LNCaP clone FGC (cell line): ENCODE results near the gene CRTAC1.
"Not testable (repeated sequence)": the region's sequence is repeated elsewhere in the genome, so short reads cannot be mapped to it uniquely, and the experiment has no call there.

Experiments used
- DNase-seq: peaks from one replicate; pipeline ENCODE4 v3.0.0-alpha.2; 2011; ENCODE audit warnings: low read depth
- H3K4me3 ChIP-seq: 2 replicates; pipeline ENCODE4 v1.5.1; 2011; ENCODE audit warnings: mild to moderate bottlenecking, low read depth, low read length, control low read depth
- CTCF ChIP-seq: IDR thresholded peaks from 2 replicates; pipeline ENCODE4 v1.5.1; 2012; ENCODE audit warnings: mild to moderate bottlenecking; ENCODE audit not compliant: control insufficient read depth, insufficient read depth; ENCODE audit errors: extremely low read depth

Gene CRTAC1

GRCh38 chr10:97852277-97852676, 178.1 kb downstream of the CRTAC1 start:
- no peak overlapping the region for H3K4me3 ChIP-seq
- TF ChIP-seq CTCF, result no peak
- no peak for DNase-seq

- no peak for DNase-seq
- H3K4me3 ChIP-seq, result no peak overlapping the region
- TF ChIP-seq CTCF, result no peak
Observed at GRCh38 chr10:97851341-97852001, 178.9 kb downstream of the CRTAC1 start.

DNA sequence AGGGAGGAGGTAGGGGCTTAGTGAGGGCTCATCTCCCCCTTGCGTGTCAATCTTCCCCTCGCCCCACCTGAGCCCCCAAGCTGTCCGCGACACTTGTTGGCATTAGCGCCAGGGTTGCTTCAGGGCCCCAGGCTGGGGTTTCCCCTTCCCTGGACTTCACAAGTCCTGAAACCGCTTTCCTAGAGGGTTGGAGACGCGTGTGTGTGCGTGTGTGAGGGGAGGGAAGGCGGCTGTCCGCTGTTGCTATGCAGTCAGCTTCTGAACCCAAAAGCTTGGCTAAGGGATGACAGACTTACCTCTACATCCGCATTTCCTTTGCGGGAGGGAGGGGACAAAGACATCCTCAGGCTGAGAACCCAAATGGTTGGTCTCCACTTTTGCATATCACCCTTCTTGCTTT, 180.0 kb downstream of the CRTAC1 start:
- H3K4me3 ChIP-seq, result no peak overlapping the region
- no peak for TF ChIP-seq CTCF
- no peak for DNase-seq

DNA sequence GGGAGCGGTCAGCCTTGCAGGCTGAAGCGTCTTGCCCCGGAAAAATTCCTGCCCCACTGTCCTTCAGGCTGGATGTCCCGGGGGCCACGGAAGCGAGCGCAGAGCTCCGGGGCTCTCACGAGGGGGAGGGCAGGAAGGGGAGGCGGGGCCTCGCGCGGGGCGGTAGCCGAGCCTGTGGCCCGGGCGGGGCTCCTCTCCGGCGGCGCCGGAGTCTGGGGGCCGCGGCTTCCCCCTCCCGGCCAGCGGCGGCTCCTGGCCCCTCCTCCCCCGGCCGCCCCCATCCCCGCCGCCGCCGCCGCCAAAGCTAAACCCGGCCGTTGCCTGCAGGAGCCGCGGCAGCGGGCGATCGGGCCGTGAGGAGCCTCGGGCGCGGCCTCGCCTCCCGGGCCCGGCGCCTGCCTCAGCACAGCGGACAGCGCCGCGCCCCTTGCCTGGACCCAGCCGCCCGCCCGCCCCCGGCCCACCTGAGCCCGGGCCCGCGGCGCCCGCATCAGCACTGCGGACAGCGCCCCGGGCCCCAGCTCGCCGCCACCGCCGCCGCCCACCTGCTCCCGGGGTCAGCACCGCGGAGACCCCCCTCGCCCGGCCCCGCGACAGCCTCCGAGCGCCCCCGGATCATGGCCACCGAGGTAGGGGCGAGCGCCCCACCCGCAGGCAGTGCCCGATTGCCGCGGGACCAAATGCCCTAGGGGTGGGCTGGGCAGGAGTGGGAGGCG, 180.6 kb downstream of the CRTAC1 start, which contains the start of gene GOLGA7B:
GOLGA7B (plus strand) TSS at position 157 of the 716 bp plus-strand sequence; CDS start at position 618, 461 bp downstream.
- peak within 1 kb of the TSS; percentile 26; the same call in 1 of the 2 replicates for H3K4me3 ChIP-seq
- TF ChIP-seq CTCF, result no peak
- no peak for DNase-seq

DNA sequence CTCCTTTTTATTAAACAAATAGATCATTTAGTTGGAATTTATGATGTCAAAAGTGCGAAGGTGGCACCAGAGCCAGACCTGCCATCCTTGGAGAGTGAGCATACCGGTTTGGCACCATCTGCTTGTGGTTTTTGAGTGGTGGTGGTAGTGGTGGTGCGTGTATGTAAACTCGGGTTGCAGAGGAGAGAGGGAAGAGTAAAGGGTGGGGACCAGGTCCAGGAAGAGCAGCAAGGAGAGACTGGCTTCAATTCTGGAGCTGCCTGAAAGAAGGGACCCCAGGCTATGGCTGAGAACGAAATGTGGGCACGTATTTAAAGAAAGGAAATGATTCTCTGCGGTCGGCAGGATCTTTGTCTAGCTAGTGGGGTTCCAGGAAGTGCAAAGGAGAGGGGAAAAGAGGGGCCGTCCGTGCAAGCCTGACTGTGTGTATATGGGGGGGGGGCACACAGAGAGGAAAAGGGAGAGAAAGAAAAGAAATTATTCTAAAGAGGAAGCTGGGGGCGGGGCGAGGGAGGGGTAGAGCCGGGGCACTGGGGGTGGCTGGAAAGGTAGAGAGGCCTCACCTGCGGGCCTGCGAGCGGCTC, 181.2 kb downstream of the CRTAC1 start:
- DNase-seq, result no peak
- peak overlapping the region; percentile 26; the same call in 1 of the 2 replicates for H3K4me3 ChIP-seq
- TF ChIP-seq CTCF, result no peak

DNA sequence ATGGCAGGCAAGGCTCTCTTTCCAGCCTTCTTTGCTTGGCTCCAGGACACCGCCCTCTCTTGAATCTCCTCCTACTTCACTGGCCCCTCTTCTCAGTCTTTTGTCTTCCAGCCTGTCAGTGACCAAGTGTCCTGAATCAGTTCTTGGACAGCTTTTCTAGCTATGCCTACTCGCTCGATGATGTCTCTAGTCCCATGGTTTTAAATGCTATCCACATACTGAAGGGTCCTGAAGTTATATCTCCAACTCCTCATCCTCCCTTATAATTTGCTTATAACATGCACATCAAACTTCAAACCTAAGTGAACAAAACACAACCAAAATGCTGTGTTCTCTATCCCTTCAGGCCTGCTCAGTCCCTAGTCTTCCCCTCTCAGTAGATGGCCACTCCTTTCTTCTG, 185.7 kb downstream of the CRTAC1 start:
- DNase-seq, result no peak
- no peak overlapping the region for H3K4me3 ChIP-seq
- no peak for TF ChIP-seq CTCF

- DNase-seq, H3K4me3 ChIP-seq: not testable (repeated sequence)
Observed at GRCh38 chr10:97843972-97844371, 186.4 kb downstream of the CRTAC1 start.
